Measurements from ENCODE around the gene TEX2. TPM values are rescaled to one million over a fixed set of nuclear protein-coding genes. Genes with fewer than 3 reads are reported as not detected.
"Not testable (repeated sequence)": the region's sequence is repeated elsewhere in the genome, so short reads cannot be mapped to it uniquely, and the experiment has no call there.

The TEX2 gene
- total and polyA plus RNA-seq, 5 donors = 21.4 to 56.8 (median 43.8) TPM

- no peaks in the 10 kb centered on the region for H3K9me3 ChIP-seq (ENCODE audit: control insufficient read depth, low read length)
- DNase-seq (no peak), ATAC-seq (no peak)
- WGBS = 62% methylated on average over 2 of the region's 2 CpGs
- H3K4me1 ChIP-seq (ENCODE audit: control insufficient read depth, insufficient read depth, low read length) = peaks cover 2% of the 10 kb centered on the region
- H3K27ac ChIP-seq (ENCODE audit: low read length) = no peak overlapping the region
- intact Hi-C loops (cut with DNase I) = no loop called here
- no peaks in the 10 kb centered on the region for H3K27me3 ChIP-seq (ENCODE audit: control insufficient read depth, insufficient read depth)
- H3K4me3 ChIP-seq (ENCODE audit: low read length) = no peak overlapping the region
Observed at GRCh38 chr17:64223283-64223682, 39.8 kb downstream of the TEX2 start.

DNA sequence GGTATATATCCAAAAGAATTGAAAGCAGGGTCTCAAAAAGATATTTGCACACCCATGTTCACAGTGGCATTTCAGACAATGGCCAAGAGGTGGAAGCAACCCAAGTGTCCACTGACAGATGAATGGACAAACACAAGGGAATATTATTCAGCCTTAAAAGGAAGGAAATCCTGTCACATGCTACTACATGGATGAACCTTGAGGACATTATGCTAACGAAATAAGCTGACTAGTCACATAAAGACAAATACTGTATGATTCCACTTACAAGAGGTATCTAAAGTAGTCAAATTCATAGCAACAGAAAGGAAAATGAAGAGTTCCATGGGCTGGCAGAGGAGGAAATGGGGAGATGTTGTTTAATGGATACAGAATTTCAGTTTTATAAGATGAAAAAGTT is 41.4 kb downstream of the TEX2 start:
- ATAC-seq (no peak), DNase-seq (no peak)
- H3K4me3 ChIP-seq (ENCODE audit: low read length) = no peak overlapping the region
- H3K27ac ChIP-seq (ENCODE audit: low read length) = no peak overlapping the region
- 62% methylated on average over 1 of the region's 1 CpG for WGBS
- no peaks in the 10 kb centered on the region for H3K9me3 ChIP-seq (ENCODE audit: control insufficient read depth, low read length)
- peaks cover 15% of the 10 kb centered on the region for H3K4me1 ChIP-seq (ENCODE audit: control insufficient read depth, insufficient read depth, low read length)
- intact Hi-C loops (cut with DNase I) = no loop called here
- no peaks in the 10 kb centered on the region for H3K27me3 ChIP-seq (ENCODE audit: control insufficient read depth, insufficient read depth)

DNA sequence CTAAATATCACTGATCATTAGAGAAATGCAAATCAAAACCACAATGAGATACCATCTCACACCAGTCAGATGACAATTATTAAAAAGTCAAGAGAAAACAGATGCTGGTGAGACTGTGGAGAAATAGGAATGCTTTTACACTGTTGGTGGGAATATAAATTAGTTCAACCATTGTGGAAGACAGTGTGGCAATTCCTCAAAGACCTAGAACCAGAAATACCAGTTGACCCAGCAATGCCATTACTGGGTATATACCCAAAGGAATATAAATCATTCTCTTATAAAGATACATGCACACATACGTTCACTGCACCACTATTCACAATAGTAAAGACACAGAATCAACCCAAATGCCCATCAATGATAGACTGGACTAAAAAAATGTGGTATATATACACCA is 42.5 kb downstream of the TEX2 start:
- 100% methylated on average over 1 of the region's 1 CpG for WGBS
- H3K27me3 ChIP-seq (ENCODE audit: control insufficient read depth, insufficient read depth); DNase-seq; H3K27ac ChIP-seq (ENCODE audit: low read length); intact Hi-C loops (cut with DNase I); ATAC-seq; H3K4me3 ChIP-seq (ENCODE audit: low read length); H3K9me3 ChIP-seq (ENCODE audit: control insufficient read depth, low read length): not testable (repeated sequence)
- peaks cover 19% of the 10 kb centered on the region for H3K4me1 ChIP-seq (ENCODE audit: control insufficient read depth, insufficient read depth, low read length)

DNA sequence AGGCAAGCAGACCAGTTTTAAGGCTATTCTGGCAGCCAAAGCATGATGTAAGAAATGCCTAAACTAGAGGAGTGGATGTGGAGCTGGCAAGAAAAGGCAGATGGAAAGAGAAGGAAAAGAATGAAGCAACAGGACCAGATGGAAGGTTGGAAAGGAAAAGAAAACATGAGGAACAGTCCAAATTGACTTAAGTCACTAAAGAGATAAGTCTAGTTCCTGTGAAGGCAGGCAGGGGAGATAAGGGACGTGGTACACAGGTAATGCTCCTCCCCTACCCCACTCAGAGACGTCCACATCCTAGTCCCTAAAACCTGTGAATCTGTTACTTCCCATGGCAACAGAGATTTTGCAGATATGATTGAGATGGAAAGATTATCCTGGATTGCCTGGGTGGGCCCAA is 43.5 kb downstream of the TEX2 start:
- H3K4me1 ChIP-seq (ENCODE audit: control insufficient read depth, insufficient read depth, low read length) = peaks cover 28% of the 10 kb centered on the region
- DNase-seq (no peak), ATAC-seq (peak; percentile 9 to 54)
- H3K9me3 ChIP-seq (ENCODE audit: control insufficient read depth, low read length) = no peaks in the 10 kb centered on the region
- 61% methylated on average over 2 of the region's 2 CpGs for WGBS
- no peaks in the 10 kb centered on the region for H3K27me3 ChIP-seq (ENCODE audit: control insufficient read depth, insufficient read depth)
- intact Hi-C loops (cut with DNase I) = no loop called here
- peak overlapping the region; percentile 32 for H3K27ac ChIP-seq (ENCODE audit: low read length)
- no peak overlapping the region for H3K4me3 ChIP-seq (ENCODE audit: low read length)

- Histone ChIP-seq H3K27ac (ENCODE audit: low read length) (no peak overlapping the region), H3K27me3 (ENCODE audit: control insufficient read depth, insufficient read depth) (no peaks in the 10 kb centered on the region), H3K4me3 (ENCODE audit: low read length) (no peak overlapping the region), H3K4me1 (ENCODE audit: control insufficient read depth, insufficient read depth, low read length) (peaks cover 32% of the 10 kb centered on the region), H3K9me3 (ENCODE audit: control insufficient read depth, low read length) (no peaks in the 10 kb centered on the region)
- intact Hi-C loops (cut with DNase I) = no loop called here
- no peak for ATAC-seq
- DNase-seq = no peak
- 80% methylated on average over 3 of the region's 3 CpGs for WGBS
Observed at GRCh38 chr17:64218066-64218465, 45.0 kb downstream of the TEX2 start.

- H3K9me3 ChIP-seq (ENCODE audit: control insufficient read depth, low read length) = no peaks in the 10 kb centered on the region
- H3K4me3 ChIP-seq (ENCODE audit: low read length) = no peak overlapping the region
- intact Hi-C loops (cut with DNase I) = no loop called here
- DNase-seq (no peak), ATAC-seq (peak; percentile 4 to 15)
- peak overlapping the region; percentile 25 for H3K27ac ChIP-seq (ENCODE audit: low read length)
- peaks cover 32% of the 10 kb centered on the region for H3K4me1 ChIP-seq (ENCODE audit: control insufficient read depth, insufficient read depth, low read length)
- 70% methylated on average over 6 of the region's 6 CpGs for WGBS
- no peaks in the 10 kb centered on the region for H3K27me3 ChIP-seq (ENCODE audit: control insufficient read depth, insufficient read depth)
Observed at GRCh38 chr17:64217249-64217691, 45.8 kb downstream of the TEX2 start.

DNA sequence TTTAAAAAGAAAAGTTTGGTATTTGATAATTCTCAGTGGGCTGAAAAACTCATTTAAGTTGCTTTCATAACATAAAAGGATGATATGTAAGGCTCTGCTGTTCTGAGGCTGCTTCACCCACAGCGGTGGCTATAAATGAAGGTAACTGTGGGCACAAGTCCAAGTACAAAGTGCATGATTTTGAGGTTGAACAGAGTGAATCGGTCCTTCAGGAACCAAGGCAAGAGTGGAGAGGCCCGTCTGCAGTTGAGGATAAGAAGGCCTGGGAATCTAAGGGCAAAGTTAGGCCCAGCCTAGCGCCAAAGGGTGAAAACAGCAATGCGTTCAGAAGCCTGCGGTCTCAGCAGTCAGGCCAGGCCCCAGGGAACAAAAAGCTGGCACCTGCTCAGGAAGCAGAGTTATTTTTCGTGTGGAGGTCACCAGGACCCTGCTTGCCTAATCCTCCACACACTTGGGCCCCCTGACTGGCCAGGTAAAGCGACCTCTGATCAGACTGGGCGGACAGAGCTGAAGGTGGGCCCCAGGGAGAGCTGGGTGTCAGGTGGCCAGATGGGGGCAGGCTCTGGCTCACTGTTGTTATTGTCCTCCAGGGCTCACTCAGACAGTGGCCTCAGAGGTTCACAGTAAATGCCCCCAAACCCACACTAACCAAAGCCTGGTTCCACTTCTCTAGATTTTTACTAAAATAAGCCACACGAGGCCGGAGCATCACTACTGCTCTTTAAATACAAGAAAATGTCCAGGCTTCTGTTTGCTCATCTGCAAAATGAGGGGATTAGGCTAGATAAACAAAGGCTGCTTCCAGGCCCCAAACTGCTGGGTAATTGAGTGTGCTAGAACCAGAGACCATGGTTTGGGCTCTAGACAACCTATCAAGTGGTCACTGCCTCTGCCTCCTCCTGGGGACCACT is 46.5 kb downstream of the TEX2 start:
- WGBS = 43% methylated on average over 11 of the region's 11 CpGs
- H3K27ac ChIP-seq (ENCODE audit: low read length) = peak overlapping the region; percentile 80
- intact Hi-C loops (cut with DNase I) = no loop called here
- no peak overlapping the region for H3K4me3 ChIP-seq (ENCODE audit: low read length)
- no peaks in the 10 kb centered on the region for H3K9me3 ChIP-seq (ENCODE audit: control insufficient read depth, low read length)
- DNase-seq (peak; percentile 41 to 72 (median 71)), ATAC-seq (peak; percentile 58 to 68)
- peaks cover 32% of the 10 kb centered on the region for H3K4me1 ChIP-seq (ENCODE audit: control insufficient read depth, insufficient read depth, low read length)
- H3K27me3 ChIP-seq (ENCODE audit: control insufficient read depth, insufficient read depth) = no peaks in the 10 kb centered on the region

GRCh38 chr17:64216000-64216337 is 47.1 kb downstream of the TEX2 start:
- intact Hi-C loops (cut with DNase I) = no loop called here
- peaks cover 32% of the 10 kb centered on the region for H3K4me1 ChIP-seq (ENCODE audit: control insufficient read depth, insufficient read depth, low read length)
- no peaks in the 10 kb centered on the region for H3K27me3 ChIP-seq (ENCODE audit: control insufficient read depth, insufficient read depth)
- DNase-seq = no peak
- 21% methylated on average over 2 of the region's 2 CpGs for WGBS
- no peak overlapping the region for H3K4me3 ChIP-seq (ENCODE audit: low read length)
- peak in 1 of 2 donors; percentile 48 for ATAC-seq
- H3K9me3 ChIP-seq (ENCODE audit: control insufficient read depth, low read length) = no peaks in the 10 kb centered on the region
- H3K27ac ChIP-seq (ENCODE audit: low read length) = peak overlapping the region; percentile 13

DNA sequence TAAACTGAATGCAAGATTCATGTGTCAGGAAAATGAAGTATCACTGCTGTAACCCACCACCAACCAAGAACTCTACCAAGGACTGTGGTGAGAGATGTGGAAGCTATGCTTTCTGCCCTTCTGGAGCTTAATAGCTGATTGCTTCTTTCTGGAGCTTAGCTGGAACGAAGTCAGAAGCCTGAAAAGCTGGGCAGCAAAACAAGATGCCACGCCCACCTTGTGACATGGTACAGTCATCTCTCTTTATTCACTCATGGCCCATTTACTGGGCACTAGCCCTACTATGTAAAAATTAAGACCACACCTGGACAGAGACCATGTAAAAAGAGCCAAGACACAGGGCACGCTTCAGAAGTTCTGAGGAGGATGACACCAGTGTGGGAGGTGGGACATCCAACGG is 48.1 kb downstream of the TEX2 start:
- H3K9me3 ChIP-seq (ENCODE audit: control insufficient read depth, low read length) = no peaks in the 10 kb centered on the region
- no peak overlapping the region for H3K4me3 ChIP-seq (ENCODE audit: low read length)
- no peak for DNase-seq
- peaks cover 32% of the 10 kb centered on the region for H3K4me1 ChIP-seq (ENCODE audit: control insufficient read depth, insufficient read depth, low read length)
- no peaks in the 10 kb centered on the region for H3K27me3 ChIP-seq (ENCODE audit: control insufficient read depth, insufficient read depth)
- H3K27ac ChIP-seq (ENCODE audit: low read length) = peak overlapping the region; percentile 0
- 92% methylated on average over 4 of the region's 4 CpGs for WGBS
- intact Hi-C loops (cut with DNase I) = no loop called here
- no peak for ATAC-seq

GRCh38 chr17:64213995-64214811 is 48.9 kb downstream of the TEX2 start:
- Histone ChIP-seq H3K27ac (ENCODE audit: low read length) (no peak overlapping the region), H3K27me3 (ENCODE audit: control insufficient read depth, insufficient read depth) (no peaks in the 10 kb centered on the region), H3K9me3 (ENCODE audit: control insufficient read depth, low read length) (no peaks in the 10 kb centered on the region), H3K4me3 (ENCODE audit: low read length) (no peak overlapping the region), H3K4me1 (ENCODE audit: control insufficient read depth, insufficient read depth, low read length) (peaks cover 32% of the 10 kb centered on the region)
- ATAC-seq (no peak), DNase-seq (no peak)
- WGBS = 62% methylated on average over 14 of the region's 14 CpGs
- intact Hi-C loops (cut with DNase I) = no loop called here

DNA sequence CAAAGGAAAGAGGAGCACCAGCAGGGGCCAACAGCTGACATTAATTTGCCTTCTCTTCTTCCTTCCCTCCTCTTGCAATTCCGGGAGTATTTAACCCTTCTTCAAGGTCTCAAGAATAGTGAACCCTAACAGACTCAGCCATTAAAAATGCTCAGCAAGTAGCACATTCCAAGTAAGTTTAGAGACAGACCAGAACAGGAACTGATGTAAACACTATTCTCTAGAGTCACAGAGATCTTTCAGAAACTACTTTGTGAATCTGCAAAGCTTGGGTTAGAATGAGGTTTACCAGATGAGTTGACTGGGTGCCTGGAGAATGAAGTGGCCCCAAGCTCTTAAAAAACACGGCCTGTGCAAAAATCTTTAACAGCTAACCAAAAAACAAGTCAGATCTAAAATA is 50.9 kb downstream of the TEX2 start:
- Histone ChIP-seq H3K9me3 (ENCODE audit: control insufficient read depth, low read length) (no peaks in the 10 kb centered on the region), H3K4me3 (ENCODE audit: low read length) (no peak overlapping the region), H3K27ac (ENCODE audit: low read length) (no peak overlapping the region), H3K27me3 (ENCODE audit: control insufficient read depth, insufficient read depth) (no peaks in the 10 kb centered on the region), H3K4me1 (ENCODE audit: control insufficient read depth, insufficient read depth, low read length) (peaks cover 26% of the 10 kb centered on the region)
- 77% methylated on average over 2 of the region's 2 CpGs for WGBS
- ATAC-seq (no peak), DNase-seq (no peak)
- intact Hi-C loops (cut with DNase I) = no loop called here

Data from right cardiac atrium (tissue), 5 donors.